Measurements from ENCODE around the gene SLC8B1.

Gene SLC8B1

GRCh38 chr12:113292091-113292490 lies 42.8 kb downstream of the SLC8B1 start:
- no peak for DNase-seq

GRCh38 chr12:113291586-113291985 lies 43.3 kb downstream of the SLC8B1 start:
- no peak for DNase-seq

DNA sequence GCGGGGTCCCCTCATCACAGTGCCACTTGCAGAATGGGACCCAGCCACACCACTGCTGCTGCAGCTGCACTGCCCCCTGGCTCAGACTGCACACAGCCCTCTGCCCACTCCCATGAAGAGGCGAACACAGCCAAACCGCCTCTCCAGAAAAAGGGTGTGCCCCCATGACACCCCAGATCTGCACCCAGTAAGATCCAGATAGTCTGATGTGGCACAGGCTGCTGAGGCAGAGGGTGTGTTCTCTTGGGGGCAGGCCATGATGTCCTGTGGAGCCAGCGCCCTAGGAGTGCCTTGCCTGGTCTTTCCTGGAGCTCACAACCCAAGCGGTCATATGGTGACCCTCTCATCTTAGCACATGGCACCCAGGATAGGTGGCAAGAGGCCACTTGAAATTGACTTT lies 44.4 kb downstream of the SLC8B1 start:
- DNase-seq: no peak

DNA sequence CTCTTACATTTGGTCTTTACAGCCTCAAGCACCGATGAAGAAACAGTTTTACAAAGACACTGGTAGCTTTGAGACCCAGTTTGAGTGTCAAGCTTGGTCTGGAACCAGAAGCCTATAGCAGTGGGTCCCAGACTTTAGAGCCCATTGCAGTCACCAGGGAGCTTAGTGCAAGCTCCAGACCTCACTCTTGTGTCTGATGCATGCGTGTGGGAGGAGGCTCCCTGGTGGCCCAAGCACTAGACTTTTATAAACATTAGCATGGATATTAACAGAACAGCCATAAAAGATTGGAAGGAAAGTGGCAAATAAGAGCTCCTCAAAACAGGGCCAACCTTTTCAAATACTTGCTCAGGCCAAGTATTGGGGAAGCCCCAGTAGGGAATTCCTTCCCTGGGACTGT lies 45.5 kb downstream of the SLC8B1 start:
- no peak for DNase-seq

DNA sequence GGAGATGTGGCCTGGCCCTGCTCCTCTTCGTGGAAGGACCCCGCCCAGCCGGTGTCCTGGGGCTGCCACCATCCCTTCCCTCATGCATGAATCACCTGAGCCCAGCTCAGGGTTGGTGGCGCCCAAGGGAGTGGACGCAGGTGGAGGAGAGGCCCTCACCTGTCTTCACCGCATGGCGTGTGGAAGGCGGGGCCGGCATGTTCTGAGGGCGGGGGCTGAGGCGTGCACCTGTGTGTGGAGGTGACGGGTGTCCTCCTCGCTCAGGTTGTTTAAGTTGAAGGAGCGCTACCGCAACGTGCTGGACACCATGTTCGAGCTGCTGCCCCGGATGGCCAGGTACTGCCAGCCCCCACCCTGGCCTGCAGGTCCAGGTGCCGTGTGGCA lies 47.0 kb downstream of the SLC8B1 start:
- DNase-seq: no peak

DNA sequence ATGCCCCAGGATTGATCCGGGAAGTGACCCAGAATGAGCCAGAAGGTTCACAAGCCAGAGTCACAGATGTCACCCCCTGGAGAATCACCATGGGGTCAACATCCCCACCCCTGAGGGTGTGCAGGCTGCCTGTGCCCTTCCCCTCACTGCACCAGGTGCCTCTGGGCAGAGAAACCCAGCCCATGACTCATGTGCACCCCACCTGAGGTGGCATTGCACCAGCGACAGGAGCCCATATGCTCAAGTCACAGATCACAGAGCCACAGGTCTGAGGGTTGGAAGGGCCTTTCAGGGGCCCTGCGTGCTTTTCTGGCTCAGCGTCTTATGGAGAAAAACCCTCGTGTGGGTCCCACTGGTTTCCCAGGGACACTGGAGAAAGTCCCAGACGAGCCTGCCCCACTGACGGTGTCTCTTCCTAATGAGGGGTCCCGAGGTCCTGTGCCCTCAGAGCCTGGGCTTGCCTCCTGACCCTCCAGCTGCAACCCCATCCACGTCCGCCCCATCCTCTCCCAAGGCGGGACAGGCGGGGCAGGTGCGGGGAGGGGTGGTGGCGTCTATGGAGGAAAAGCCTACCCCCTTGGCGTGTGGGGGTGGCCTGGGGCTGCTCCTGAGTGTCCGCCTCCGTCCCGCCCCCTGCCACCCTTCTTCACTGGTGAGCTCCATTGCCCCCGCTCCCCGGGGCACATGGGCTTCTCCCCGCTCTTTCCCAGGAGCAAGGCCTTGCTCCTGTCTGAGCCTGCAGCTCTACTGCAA lies 47.6 kb downstream of the SLC8B1 start:
- DNase-seq: no peak

GRCh38 chr12:113286712-113287111 lies 48.2 kb downstream of the SLC8B1 start:
- DNase-seq: no peak

DNA sequence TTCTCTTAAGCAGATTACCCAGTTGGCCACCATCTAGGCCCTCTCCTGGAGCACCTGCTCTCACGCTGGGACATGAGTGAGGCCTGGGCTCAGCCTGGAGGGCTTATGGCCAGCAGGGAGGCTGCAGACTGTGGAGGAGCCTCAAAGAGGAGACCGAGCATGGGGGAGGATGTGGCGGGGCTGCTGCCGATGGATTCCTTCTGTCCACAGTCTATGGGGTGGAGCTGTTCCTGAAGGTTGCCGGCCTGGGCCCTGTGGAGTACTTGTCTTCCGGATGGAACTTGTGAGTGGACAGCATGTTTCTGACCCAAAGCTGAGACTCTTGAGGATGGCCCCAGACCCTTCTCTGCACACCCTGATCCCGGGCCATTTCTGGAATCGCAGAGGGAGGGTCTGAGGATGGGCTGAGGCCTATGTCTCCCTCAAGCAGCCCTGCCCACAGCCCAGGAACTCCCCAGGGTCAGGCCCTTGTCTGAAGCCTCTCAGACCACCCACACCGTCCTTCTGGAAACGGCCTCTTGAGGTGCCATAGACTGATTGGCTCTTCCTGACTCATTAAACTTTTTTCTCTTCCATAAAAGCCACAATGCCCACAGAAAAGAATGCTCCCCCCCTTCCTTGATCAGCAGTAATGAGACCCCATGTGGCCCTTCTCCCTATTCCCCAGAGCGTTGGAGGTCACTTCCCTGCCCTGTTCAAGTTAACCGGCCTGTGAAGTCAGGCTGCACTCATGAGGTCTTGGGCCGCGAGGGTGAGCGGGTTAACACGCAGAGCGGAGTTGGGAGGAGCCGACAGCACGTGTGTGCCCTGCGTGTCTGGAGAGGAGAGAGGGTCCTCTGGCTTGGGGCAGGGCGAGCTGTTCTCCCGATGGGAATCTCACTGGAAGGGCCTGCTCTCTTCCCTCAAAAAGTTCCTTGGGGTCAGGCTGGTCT lies 49.0 kb downstream of the SLC8B1 start:
- DNase-seq: no peak

DNA sequence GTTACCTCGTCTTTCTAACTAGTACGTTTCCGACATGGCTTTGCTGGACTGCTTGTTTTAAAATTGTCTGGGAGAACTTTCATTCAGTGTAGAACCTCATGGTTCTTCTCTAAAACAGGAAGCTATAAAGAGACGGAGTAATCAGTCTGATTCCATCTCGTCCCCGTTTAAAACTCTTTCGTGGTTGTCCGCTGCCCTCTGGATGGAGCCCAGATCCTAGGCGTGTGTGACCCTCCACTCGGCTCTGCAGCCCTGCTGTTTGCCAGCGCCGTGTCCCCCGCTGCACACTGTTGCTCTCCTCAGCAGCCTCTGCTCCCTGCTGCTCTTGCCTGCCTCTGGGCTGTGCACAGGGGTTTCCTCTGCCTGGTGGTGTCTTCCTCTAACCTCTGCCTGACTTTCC lies 50.2 kb downstream of the SLC8B1 start:
- DNase-seq: no peak

GRCh38 chr12:113278633-113279032 lies 56.3 kb downstream of the SLC8B1 start:
- DNase-seq: no peak

DNA sequence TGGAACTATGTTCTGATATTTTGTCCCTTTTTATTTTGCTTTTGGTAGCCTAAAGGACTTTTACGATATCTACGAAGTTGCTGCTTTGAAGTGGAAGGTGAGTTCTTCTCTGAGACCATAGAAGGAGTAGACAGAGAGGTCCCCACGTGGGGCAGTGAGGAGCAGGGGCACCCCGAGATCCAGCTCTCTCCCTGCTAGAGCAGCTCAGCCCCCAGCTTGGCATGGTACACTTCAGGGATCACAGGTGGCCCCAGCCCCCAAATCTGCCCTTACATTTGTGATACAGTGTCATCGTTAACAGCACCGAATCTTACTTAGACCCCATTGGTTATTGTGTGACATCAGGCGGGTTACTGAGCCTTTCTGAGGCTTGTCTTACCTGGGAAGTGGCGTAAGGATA lies 56.8 kb downstream of the SLC8B1 start:
- no peak for DNase-seq

- DNase-seq: no peak
Measured at GRCh38 chr12:113277511-113277910, 57.4 kb downstream of the SLC8B1 start.

DNA sequence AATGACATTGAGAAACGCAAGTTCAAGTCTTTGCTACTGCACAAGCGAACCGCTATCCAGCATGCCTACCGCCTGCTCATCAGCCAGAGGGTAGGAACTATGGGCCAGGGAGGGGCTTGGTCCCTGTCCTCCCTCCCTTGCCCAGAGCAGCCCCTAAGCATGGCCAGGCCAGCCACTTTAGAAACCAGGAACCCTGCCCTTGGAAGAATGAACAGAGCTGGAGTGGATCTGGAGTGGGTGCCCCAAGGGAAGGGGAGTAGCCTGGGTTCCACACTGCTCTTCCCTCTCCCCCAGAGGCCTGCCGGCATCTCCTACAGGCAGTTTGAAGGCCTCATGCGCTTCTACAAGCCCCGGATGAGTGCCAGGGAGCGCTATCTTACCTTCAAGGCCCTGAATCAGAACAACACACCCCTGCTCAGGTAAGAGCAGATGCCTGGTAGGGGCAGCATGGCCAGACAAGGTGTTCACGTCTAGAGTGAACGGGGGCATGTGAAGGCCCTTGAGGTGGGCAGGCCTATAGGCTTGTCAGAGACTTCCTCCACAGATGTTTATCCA lies 57.9 kb downstream of the SLC8B1 start:
- DNase-seq: no peak

- DNase-seq: no peak
Measured at GRCh38 chr12:113276306-113276705, 58.6 kb downstream of the SLC8B1 start.

DNA sequence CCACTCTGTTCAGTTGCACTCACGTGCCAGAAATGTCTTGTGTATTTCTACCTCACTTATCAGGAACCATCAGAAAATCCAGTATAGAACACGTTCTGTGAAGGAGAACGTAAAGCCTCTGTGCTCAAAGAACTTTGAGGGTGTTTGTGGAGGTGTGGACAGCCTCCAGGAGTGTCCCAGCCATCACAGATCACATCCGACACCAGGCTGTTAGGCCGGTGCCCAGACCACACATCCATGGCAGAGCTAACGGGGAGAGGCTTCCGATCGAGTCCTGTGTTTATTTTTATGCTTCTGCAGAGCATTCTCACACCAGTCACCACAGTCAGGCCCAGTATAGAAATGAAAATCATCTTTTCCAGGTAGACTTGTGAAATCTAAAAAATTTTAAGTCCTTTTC lies 60.1 kb downstream of the SLC8B1 start:
- DNase-seq: no peak

GRCh38 chr12:113273053-113273725 lies 61.7 kb downstream of the SLC8B1 start:
- no peak for DNase-seq

DNA sequence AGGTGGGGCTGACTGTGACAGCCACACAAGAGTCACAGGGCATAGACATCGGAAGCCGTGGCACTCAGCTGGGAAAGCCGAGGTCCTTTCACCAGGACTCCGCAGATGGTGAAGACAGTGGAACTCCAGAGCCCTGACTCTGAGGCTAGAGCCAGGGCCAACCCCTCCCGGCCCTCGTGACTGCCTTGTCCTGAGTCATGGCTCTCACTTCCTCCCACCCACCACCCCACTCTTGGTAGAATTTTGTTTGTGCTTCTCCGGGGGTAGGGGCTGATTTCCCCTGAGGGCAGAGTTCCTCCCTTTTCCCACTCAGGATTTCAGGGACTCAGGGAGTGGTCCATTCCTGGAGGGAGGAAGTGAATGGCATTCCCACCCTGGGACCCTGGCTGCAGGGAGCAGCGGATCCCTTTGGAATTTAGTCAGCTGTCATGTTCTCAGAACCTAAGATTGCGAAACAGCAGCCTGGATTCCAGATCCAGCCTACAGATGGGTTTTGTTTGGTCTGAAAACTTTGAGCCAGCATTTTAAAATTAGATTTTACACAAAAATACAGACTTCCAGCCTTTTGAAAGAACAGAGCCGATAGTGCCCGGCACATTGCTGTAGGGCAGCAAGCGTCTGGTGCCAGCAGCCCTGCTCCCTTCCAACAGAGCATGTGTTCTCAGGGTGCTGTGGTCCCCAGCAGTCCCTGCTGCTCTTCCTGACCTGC lies 62.9 kb downstream of the SLC8B1 start:
- no peak for DNase-seq

- no peak for DNase-seq
Measured at GRCh38 chr12:113271466-113271852, 63.5 kb downstream of the SLC8B1 start.

DNA sequence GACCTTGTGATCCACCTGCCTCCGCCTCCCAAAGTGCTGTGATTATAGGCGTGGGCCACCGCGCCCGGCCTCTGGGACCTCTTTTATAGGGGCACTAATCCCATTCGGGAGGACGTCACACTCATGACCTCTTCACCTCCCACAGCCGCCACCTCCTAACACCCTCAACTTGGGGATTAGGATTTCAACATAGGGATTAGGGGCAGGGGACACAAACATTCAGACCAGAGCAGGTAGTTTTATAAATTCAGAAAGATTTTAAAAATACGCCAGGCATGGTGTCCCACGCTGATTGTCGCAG lies 64.2 kb downstream of the SLC8B1 start:
- no peak for DNase-seq

DNA sequence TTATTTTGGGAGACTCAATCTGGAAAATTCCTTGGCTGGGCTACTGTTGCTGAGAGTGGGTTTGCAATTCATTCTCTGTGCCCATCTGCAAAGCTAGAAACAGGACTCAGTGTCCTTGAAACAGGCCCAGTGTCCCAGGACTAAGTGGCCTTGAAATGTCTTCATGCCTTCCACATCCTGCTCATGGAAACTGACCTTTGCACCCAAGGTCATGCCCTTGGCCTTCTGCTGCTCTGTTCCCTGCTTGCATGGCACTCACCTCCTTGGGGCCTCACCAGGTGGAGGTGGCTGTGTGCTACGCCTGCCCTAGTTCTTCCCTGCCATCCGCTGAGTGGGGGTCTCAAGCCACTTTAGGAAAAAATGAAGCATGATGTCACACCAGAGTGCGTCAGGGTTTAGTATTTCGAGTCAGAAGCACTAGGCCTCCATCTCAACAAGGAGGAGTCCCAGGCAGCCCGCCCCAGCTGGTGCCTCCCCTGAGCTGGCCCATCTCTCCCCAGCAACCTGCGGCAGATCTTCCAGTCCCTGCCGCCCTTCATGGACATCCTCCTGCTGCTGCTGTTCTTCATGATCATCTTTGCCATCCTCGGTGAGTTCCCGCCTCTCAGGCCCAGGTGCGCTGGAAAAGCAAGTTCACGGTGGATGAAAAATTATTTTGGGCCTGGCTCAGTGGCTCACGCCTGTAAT lies 65.5 kb downstream of the SLC8B1 start:
- DNase-seq: no peak

DNA sequence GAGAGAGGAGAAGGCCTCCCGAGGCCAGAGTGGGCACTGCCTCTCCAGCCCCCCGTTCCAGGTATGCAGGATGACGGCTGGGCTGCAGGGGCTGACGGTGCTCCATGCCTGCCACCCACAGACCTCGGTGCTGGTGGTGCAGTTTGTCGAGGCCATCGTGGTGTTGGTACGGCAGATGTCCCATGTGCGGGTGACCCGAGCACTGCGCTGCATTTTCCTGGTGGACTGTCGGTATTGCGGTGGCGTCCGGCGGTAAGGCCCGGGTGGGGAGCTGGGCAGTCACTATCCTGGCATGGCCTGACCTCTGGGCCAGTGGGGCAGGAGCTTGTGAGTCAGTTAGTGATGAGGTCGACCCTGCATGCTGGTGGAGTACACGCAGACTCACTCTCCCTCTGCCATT lies 66.3 kb downstream of the SLC8B1 start:
- DNase-seq: no peak

DNA sequence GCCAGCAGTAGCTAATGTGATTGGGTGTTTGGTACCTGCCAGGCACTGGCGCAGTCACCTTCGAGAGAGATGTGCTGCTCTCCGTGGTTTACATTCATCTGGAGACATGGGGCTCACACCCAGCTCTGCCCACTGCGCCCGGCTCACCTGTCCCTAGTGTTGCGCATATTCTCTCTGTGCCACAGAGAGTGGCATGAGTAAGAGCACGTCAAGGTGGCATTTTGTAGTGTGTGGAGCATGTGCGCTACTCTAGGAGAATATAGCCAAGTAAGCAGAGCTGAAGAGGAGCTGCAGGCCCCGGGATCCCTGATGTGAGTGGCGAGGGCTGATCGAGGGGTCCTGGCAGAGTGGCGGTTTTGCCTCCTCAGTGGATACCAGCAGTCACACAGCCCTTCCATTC lies 66.8 kb downstream of the SLC8B1 start:
- no peak for DNase-seq
